GM11168 (cell line): Measurements from ENCODE around the gene GNB1L.
"Not testable (repeated sequence)": the region's sequence is repeated elsewhere in the genome, so short reads cannot be mapped to it uniquely, and the experiment has no call there.

Experiments
- in situ Hi-C: fragments of 300-500 bp; cut with MboI; formaldehyde crosslinking; loops from one replicate; pipeline ENCODE4 v1.12.0; 2022; ENCODE audit warnings: low sequenced_read_pairs; ENCODE audit not compliant: unreplicated experiment

GNB1L gene

GRCh38 chr22:19890502-19891316 lies 36.0 kb upstream of the GNB1L start:
- in situ Hi-C loops = no loop called here

- in situ Hi-C loops = no loop called here
Measured at GRCh38 chr22:19889951-19890350, 35.3 kb upstream of the GNB1L start.

GRCh38 chr22:19888131-19888746 lies 33.6 kb upstream of the GNB1L start:
- in situ Hi-C loops = no loop called here

- in situ Hi-C loops = no loop called here
Measured at GRCh38 chr22:19887256-19887985, 32.7 kb upstream of the GNB1L start.

- in situ Hi-C loops = no loop called here
Measured at GRCh38 chr22:19886605-19887255, 32.1 kb upstream of the GNB1L start.

GRCh38 chr22:19885841-19886592 lies 31.3 kb upstream of the GNB1L start:
- in situ Hi-C loops = no loop called here

DNA sequence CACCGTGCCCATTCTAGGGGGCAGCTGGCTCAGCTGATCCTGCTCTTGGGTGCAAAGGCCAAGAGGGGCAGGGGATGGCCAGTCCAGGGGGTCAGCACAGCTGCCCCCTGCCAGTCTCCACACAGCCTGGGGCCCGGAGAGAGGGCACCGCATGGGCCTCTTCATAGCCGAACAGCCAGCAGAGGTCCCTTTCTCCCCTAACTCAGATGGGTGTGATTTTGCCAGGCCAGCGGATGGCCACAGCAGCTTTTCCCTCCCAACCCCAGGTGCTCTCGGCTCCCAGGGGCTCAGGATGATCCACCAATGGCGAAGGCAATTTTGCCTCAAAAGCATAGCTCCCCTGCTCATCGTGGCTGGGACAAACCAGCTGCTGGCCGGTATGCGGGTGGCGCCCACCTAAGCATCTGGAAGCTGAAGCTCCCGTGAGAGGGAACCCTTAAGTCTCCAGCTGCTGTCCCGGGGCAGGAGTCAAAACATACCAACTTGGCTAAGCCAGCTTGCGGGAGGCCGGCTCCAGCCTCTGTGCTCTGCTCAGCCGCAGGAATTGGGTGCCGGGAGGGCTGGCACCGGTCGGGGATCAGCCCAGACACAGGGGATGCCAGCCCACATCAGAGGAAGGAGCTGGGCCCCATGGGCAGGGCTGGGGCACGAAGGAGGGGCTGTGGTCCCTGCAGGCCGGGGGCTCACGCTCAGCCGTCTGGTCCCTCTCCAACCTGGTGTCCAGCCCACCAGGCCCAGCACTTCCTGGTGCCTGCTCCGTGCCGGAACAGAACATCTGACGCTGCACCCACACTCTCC lies 30.5 kb upstream of the GNB1L start:
- in situ Hi-C loops = no loop called here

GRCh38 chr22:19884161-19884953 lies 29.7 kb upstream of the GNB1L start:
- in situ Hi-C loops = no loop called here

- in situ Hi-C loops = not testable (repeated sequence)
Measured at GRCh38 chr22:19883446-19883845, 28.8 kb upstream of the GNB1L start.

DNA sequence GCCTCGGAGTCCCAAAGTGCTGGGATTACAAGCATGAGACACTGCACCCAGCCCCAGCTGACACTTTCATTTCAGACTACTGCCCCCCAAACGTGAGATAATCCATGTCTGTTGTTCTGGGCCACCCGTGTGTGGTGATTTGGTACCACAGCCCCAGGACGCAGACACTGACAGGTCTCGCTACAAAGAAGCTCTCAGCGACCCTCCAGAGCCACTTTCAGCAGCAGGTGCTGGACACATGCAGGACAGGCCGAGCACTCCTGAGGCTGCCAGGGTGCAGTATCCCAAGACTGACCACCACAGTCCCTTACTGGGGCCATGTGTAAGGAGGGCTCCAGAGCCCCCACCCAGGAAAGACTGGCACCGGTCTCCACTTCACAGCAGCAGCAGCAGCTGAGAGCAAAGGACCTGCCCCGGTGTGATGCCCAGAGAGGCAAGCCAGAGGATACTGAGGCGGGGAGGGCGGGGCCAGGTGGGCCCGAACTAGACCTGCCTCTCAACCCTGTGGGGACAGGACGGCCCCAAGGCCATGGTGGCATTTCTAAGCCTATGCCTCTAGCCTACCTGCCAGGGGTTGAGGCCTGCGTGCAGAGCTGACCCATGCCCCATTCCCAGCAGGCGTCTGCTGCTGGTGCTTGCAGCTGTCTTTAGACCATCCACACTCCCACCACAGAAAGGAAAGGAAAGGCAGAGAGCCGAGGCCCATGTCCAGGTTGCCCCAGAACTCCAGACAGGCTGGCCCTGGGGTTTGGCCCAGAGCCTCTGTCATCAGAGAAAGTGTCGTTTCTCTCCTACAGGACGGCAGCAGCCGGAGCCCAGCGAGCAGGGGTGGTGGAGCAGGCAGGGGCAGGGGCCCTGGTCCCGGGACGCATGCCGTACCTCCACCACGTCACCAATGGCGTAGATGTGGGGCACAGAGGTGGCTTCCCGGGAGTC lies 28.0 kb upstream of the GNB1L start:
- in situ Hi-C loops = no loop called here

GRCh38 chr22:19880786-19881569 lies 26.3 kb upstream of the GNB1L start:
- in situ Hi-C loops = no loop called here

GRCh38 chr22:19879992-19880785 lies 25.5 kb upstream of the GNB1L start:
- in situ Hi-C loops = no loop called here

GRCh38 chr22:19879643-19879991 lies 24.9 kb upstream of the GNB1L start:
- in situ Hi-C loops = no loop called here

DNA sequence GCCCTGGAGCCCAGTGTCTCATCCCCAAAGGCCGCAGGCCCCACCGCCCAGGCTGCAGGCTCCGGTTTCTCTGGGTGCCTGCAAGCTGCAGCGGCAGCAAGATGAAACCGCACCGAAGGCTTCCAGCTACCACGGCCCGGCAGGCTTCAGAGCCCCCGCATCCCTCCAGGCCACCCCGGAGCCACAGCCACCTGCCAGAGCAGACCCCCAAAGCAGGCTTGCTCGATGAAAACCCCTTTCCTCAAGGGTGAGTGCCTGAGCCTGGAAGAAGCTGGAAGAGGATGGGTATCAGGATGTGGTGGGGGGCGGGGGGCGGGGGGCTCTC lies 24.5 kb upstream of the GNB1L start:
- in situ Hi-C loops = no loop called here

GRCh38 chr22:19878461-19879245 lies 24.0 kb upstream of the GNB1L start:
- in situ Hi-C loops = no loop called here
